ENCODE data around the gene OXCT1. TPM values are rescaled to one million over a fixed set of nuclear protein-coding genes. Genes with fewer than 3 reads are reported as not detected.

The OXCT1 gene
- total RNA-seq, 1 donor, result 39.4 TPM

- Histone ChIP-seq H4K20me1 (ENCODE audit: insufficient read depth, low read length) (no peaks in the 10 kb centered on the region), H3K9me3 (ENCODE audit: low read depth, low read length) (no peaks in the 10 kb centered on the region), H3K4me3 (ENCODE audit: insufficient read depth, low read length) (no peak overlapping the region), H2AFZ (ENCODE audit: low read length) (no peak overlapping the region), H3K79me2 (ENCODE audit: insufficient read depth, low read length) (no peaks in the 10 kb centered on the region), H3K27ac (ENCODE audit: low read depth, low read length) (no peak overlapping the region), H3K36me3 (ENCODE audit: insufficient read depth, low read length) (peaks cover 10% of the 10 kb centered on the region), H3K27me3 (ENCODE audit: insufficient read depth, low read length) (no peaks in the 10 kb centered on the region), H3K4me2 (ENCODE audit: insufficient read depth, low read length) (no peak overlapping the region), H3K4me1 (ENCODE audit: insufficient read depth, low read length) (no peaks in the 10 kb centered on the region)
- no peak for TF ChIP-seq CTCF (IDR thresholded peaks at IDR 0.05; ENCODE audit: extremely low read depth, low read depth, low read length)
- DNase-seq (ENCODE audit: insufficient read length, low spot score, missing footprints), result no peak
Measured at GRCh38 chr5:41844502-41844901, 25.7 kb downstream of the OXCT1 start.

- no peak overlapping the region for H3K4me3 ChIP-seq (ENCODE audit: insufficient read depth, low read length)
- no peaks in the 10 kb centered on the region for H3K4me1 ChIP-seq (ENCODE audit: insufficient read depth, low read length)
- H3K27ac ChIP-seq (ENCODE audit: low read depth, low read length), result no peak overlapping the region
- no peaks in the 10 kb centered on the region for H3K27me3 ChIP-seq (ENCODE audit: insufficient read depth, low read length)
- H3K9me3 ChIP-seq (ENCODE audit: low read depth, low read length), result no peaks in the 10 kb centered on the region
- H4K20me1 ChIP-seq (ENCODE audit: insufficient read depth, low read length), result no peaks in the 10 kb centered on the region
- peak overlapping the region; percentile 84 for H2AFZ ChIP-seq (ENCODE audit: low read length)
- peaks cover 3% of the 10 kb centered on the region for H3K36me3 ChIP-seq (ENCODE audit: insufficient read depth, low read length)
- DNase-seq (ENCODE audit: insufficient read length, low spot score, missing footprints), result no peak
- H3K79me2 ChIP-seq (ENCODE audit: insufficient read depth, low read length), result no peaks in the 10 kb centered on the region
- H3K4me2 ChIP-seq (ENCODE audit: insufficient read depth, low read length), result peak overlapping the region; percentile 57
- TF ChIP-seq CTCF (IDR thresholded peaks at IDR 0.05; ENCODE audit: extremely low read depth, low read depth, low read length), result peak; percentile 83
Measured at GRCh38 chr5:41843456-41844370, 26.5 kb downstream of the OXCT1 start.

GRCh38 chr5:41842777-41843176 lies 27.4 kb downstream of the OXCT1 start:
- Histone ChIP-seq H3K4me3 (ENCODE audit: insufficient read depth, low read length) (no peak overlapping the region), H3K9me3 (ENCODE audit: low read depth, low read length) (no peaks in the 10 kb centered on the region), H3K27ac (ENCODE audit: low read depth, low read length) (no peak overlapping the region), H3K4me2 (ENCODE audit: insufficient read depth, low read length) (no peak overlapping the region), H4K20me1 (ENCODE audit: insufficient read depth, low read length) (no peaks in the 10 kb centered on the region), H2AFZ (ENCODE audit: low read length) (no peak overlapping the region), H3K4me1 (ENCODE audit: insufficient read depth, low read length) (no peaks in the 10 kb centered on the region), H3K36me3 (ENCODE audit: insufficient read depth, low read length) (peaks cover 3% of the 10 kb centered on the region), H3K79me2 (ENCODE audit: insufficient read depth, low read length) (no peaks in the 10 kb centered on the region), H3K27me3 (ENCODE audit: insufficient read depth, low read length) (no peaks in the 10 kb centered on the region)
- DNase-seq (ENCODE audit: insufficient read length, low spot score, missing footprints), result no peak
- no peak for TF ChIP-seq CTCF (IDR thresholded peaks at IDR 0.05; ENCODE audit: extremely low read depth, low read depth, low read length)

DNA sequence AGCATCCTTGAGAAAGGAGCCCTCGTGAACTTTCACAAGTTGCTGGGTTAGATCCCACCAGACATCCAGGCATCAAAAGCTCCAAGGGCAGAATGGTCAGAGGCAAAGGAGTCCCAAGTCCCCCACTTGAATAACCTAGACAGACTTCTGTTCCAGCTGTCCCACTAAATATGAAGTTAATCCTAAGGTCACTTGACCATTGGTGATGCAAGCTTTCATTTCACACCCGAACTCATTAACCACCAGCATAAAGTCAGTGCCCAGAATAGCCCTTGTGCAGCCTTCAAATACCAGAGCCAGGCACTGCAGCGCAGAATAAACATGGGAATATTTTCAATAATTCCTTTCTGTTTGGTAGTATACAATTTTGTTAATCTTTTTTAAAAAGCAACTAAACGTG lies 28.9 kb downstream of the OXCT1 start:
- TF ChIP-seq CTCF (IDR thresholded peaks at IDR 0.05; ENCODE audit: extremely low read depth, low read depth, low read length), result no peak
- Histone ChIP-seq H3K27me3 (ENCODE audit: insufficient read depth, low read length) (no peaks in the 10 kb centered on the region), H2AFZ (ENCODE audit: low read length) (no peak overlapping the region), H3K4me2 (ENCODE audit: insufficient read depth, low read length) (no peak overlapping the region), H3K79me2 (ENCODE audit: insufficient read depth, low read length) (no peaks in the 10 kb centered on the region), H3K4me1 (ENCODE audit: insufficient read depth, low read length) (peaks cover 2% of the 10 kb centered on the region), H3K9me3 (ENCODE audit: low read depth, low read length) (no peaks in the 10 kb centered on the region), H3K4me3 (ENCODE audit: insufficient read depth, low read length) (no peak overlapping the region), H3K27ac (ENCODE audit: low read depth, low read length) (no peak overlapping the region), H4K20me1 (ENCODE audit: insufficient read depth, low read length) (no peaks in the 10 kb centered on the region), H3K36me3 (ENCODE audit: insufficient read depth, low read length) (peaks cover 3% of the 10 kb centered on the region)
- no peak for DNase-seq (ENCODE audit: insufficient read length, low spot score, missing footprints)

Data from osteoblast (primary cell).